Immature natural killer cell (primary cell): ENCODE results near the gene OR10A5. TPM values are rescaled to one million over a fixed set of nuclear protein-coding genes. Genes with fewer than 3 reads are reported as not detected.

Source experiments
- DNase-seq, 3 donors: peaks; one replicate each; pipeline ENCODE4 v3.0.0; 2022; ENCODE audit warnings: mixed read lengths in 1 of 3
- H3K27ac Mint-ChIP-seq, 6 donors: one replicate each; pipeline ENCODE4 v1.8.0; 2020; ENCODE audit warnings: mixed read lengths in 6 of 6, mild to moderate bottlenecking in 5 of 6, inconsistent platforms in 4 of 6, moderate library complexity in 3 of 6
- H3K27me3 Mint-ChIP-seq, 3 donors: one replicate each; pipeline ENCODE4 v1.8.0; 2020 to 2021; ENCODE audit warnings: low read depth in 3 of 3, mild to moderate bottlenecking in 3 of 3, mixed read lengths in 3 of 3, moderate library complexity in 3 of 3, inconsistent platforms in 1 of 3
- H3K36me3 Mint-ChIP-seq, 3 donors: one replicate each; pipeline ENCODE4 v1.8.0; 2020; ENCODE audit warnings: mixed read lengths in 3 of 3, inconsistent platforms in 2 of 3, mild to moderate bottlenecking in 2 of 3
- H3K4me1 Mint-ChIP-seq, 2 donors: one replicate each; pipeline ENCODE4 v1.8.0; 2020; ENCODE audit warnings: inconsistent platforms in 2 of 2, mild to moderate bottlenecking in 2 of 2, mixed read lengths in 2 of 2, moderate library complexity in 1 of 2
- H3K4me3 Mint-ChIP-seq, 5 donors: one replicate each; pipeline ENCODE4 v1.8.0; 2020; ENCODE audit warnings: mild to moderate bottlenecking in 5 of 5, mixed read lengths in 5 of 5, inconsistent platforms in 3 of 5, moderate library complexity in 3 of 5
- H3K9me3 Mint-ChIP-seq, 6 donors: one replicate each; pipeline ENCODE4 v1.8.0; 2020; ENCODE audit warnings: mild to moderate bottlenecking in 6 of 6, mixed read lengths in 6 of 6, inconsistent platforms in 4 of 6, moderate library complexity in 3 of 6
- polyA plus RNA-seq, 3 donors: library from polyadenylated mRNA; unstranded; fragments of 300-500 nt; fragmentation: Illumina TruSeq; gene quantifications; one replicate each; pipeline ENCODE4 v1.2.3, GENCODE V29; 2021

OR10A5 gene
- polyA plus RNA-seq, 3 donors from 2014 or later, result not detected

- Mint-ChIP-seq H3K27me3 (peaks cover 0 to 6% (median 0%) of the 10 kb centered on the region in 3 donors), H3K4me1 (peaks cover 0 to under 1% of the 10 kb centered on the region in 2 donors), H3K9me3 (peaks cover 0 to 15% (median under 1%) of the 10 kb centered on the region in 6 donors), H3K27ac (no peak overlapping the region), H3K4me3 (no peak overlapping the region), H3K36me3 (no peaks in the 10 kb centered on the region)
- DNase-seq, result no peak
These were observed 44.4 kb downstream of the OR10A5 start for GRCh38 chr11:6889835-6890234.

GRCh38 chr11:6892400-6892799, 46.9 kb downstream of the OR10A5 start, which contains the start of gene OR2D2:
Gene OR2D2 (minus strand): TSS chr11:6892500. CDS start chr11:6892500, 0 bp downstream.
- peaks cover 0 to 4% of the 10 kb centered on the region in 2 donors for H3K4me1 Mint-ChIP-seq

GRCh38 chr11:6894097-6894496, 48.6 kb downstream of the OR10A5 start:
- H3K9me3 Mint-ChIP-seq, result peaks cover 0 to 6% (median 0%) of the 10 kb centered on the region in 6 donors
- peaks cover 0 to 2% (median 0%) of the 10 kb centered on the region in 3 donors for H3K27me3 Mint-ChIP-seq
- H3K4me3 Mint-ChIP-seq, result no peak overlapping the region
- no peaks in the 10 kb centered on the region for H3K36me3 Mint-ChIP-seq
- H3K27ac Mint-ChIP-seq, result no peak overlapping the region
- no peak for DNase-seq
- peaks cover 0 to 4% of the 10 kb centered on the region in 2 donors for H3K4me1 Mint-ChIP-seq

More at GRCh38 chr11:6892400-6892799, 46.9 kb downstream of the OR10A5 start, which contains the start of gene OR2D2:
- Mint-ChIP-seq H3K4me3 (no peak within 1 kb of the TSS), H3K9me3 (peaks cover 0 to 6% (median 0%) of the 10 kb centered on the region in 6 donors), H3K36me3 (no peaks in the 10 kb centered on the region), H3K27me3 (peaks cover 0 to 2% (median 0%) of the 10 kb centered on the region in 3 donors), H3K27ac (no peak within 1 kb of the TSS)
- no peak for DNase-seq

DNA sequence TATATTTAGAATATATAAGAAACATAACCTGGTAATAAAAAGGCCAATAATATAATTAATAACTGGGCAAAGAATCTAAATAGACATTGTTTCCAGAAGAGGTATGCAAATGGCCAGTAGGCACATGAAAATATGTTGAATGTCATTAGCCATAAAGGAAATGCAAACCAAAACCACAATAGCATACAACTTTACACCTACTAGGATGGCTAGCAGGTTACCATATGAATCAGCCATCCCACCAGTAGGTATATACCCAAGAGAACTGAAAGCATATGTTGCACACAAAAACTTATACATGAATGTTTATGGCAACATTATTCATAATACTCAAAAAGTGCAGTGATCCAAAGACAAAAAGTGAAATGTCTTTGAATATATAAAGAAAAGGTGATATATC, 49.5 kb downstream of the OR10A5 start:
- H3K27me3 Mint-ChIP-seq, result peaks cover 0 to 3% (median 0%) of the 10 kb centered on the region in 3 donors
- no peak overlapping the region for H3K27ac Mint-ChIP-seq
- peaks cover 0 to 4% of the 10 kb centered on the region in 2 donors for H3K4me1 Mint-ChIP-seq
- H3K4me3 Mint-ChIP-seq, result no peak overlapping the region
- no peak for DNase-seq
- H3K9me3 Mint-ChIP-seq, result peaks cover 0 to 6% (median 0%) of the 10 kb centered on the region in 6 donors
- H3K36me3 Mint-ChIP-seq, result no peaks in the 10 kb centered on the region

Other genes with a start within 250 kb of the OR10A5 start
- gene RRP8, start 242.1 kb upstream of the OR10A5 start, polyA plus RNA-seq, result 10 to 100 TPM; 17.6 to 25.7 (median 18.3) TPM
- gene ILK, start 241.9 kb upstream of the OR10A5 start, polyA plus RNA-seq, result 100 to 1,000 TPM; 155 to 297 (median 193) TPM
- 100 to 1,000 TPM; 329 to 365 (median 334) TPM for gene TAF10, start 233.5 kb upstream of the OR10A5 start, polyA plus RNA-seq
- gene TPP1, start 226.3 kb upstream of the OR10A5 start, polyA plus RNA-seq, result 100 to 1,000 TPM; 110 to 225 (median 167) TPM
- gene DCHS1, start 189.9 kb upstream of the OR10A5 start, polyA plus RNA-seq, result under 1 TPM in 2 of 3 donors, not detected in 1; 0.10 to 0.11 TPM
- 10 to 100 TPM in 2 of 3 donors, 1 to 10 TPM in 1; 4.6 to 17.0 (median 13.7) TPM for gene MRPL17, start 162.3 kb upstream of the OR10A5 start, polyA plus RNA-seq
- gene OR2AG2, start 73.7 kb upstream of the OR10A5 start, polyA plus RNA-seq, result not detected
- gene OR2AG1, start 62.7 kb upstream of the OR10A5 start, polyA plus RNA-seq, result not detected
- gene OR6A2, start 46.0 kb upstream of the OR10A5 start, polyA plus RNA-seq, result not detected
- not detected for gene OR10A2, start 17.4 kb downstream of the OR10A5 start, polyA plus RNA-seq
- gene OR10A4, start 30.9 kb downstream of the OR10A5 start, polyA plus RNA-seq, result not detected
- not detected for gene OR2D2, start 46.8 kb downstream of the OR10A5 start, polyA plus RNA-seq
- gene OR2D3, start 75.3 kb downstream of the OR10A5 start, polyA plus RNA-seq, result not detected
- not detected for gene ZNF215, start 80.7 kb downstream of the OR10A5 start, polyA plus RNA-seq
- gene ZNF214, start 174.7 kb downstream of the OR10A5 start, polyA plus RNA-seq, result not detected
- not detected for gene NLRP14, start 174.8 kb downstream of the OR10A5 start, polyA plus RNA-seq
- gene RBMXL2, start 243.3 kb downstream of the OR10A5 start, polyA plus RNA-seq, result not detected